ENCODE measurements around the gene GALNT5. TPM values are rescaled to one million over a fixed set of nuclear protein-coding genes. Genes with fewer than 3 reads are reported as not detected.
"Not testable (repeated sequence)": the region's sequence is repeated elsewhere in the genome, so short reads cannot be mapped to it uniquely, and the experiment has no call there.

The GALNT5 gene, protein sequence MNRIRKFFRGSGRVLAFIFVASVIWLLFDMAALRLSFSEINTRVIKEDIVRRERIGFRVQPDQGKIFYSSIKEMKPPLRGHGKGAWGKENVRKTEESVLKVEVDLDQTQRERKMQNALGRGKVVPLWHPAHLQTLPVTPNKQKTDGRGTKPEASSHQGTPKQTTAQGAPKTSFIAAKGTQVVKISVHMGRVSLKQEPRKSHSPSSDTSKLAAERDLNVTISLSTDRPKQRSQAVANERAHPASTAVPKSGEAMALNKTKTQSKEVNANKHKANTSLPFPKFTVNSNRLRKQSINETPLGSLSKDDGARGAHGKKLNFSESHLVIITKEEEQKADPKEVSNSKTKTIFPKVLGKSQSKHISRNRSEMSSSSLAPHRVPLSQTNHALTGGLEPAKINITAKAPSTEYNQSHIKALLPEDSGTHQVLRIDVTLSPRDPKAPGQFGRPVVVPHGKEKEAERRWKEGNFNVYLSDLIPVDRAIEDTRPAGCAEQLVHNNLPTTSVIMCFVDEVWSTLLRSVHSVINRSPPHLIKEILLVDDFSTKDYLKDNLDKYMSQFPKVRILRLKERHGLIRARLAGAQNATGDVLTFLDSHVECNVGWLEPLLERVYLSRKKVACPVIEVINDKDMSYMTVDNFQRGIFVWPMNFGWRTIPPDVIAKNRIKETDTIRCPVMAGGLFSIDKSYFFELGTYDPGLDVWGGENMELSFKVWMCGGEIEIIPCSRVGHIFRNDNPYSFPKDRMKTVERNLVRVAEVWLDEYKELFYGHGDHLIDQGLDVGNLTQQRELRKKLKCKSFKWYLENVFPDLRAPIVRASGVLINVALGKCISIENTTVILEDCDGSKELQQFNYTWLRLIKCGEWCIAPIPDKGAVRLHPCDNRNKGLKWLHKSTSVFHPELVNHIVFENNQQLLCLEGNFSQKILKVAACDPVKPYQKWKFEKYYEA
- 0.07 TPM for total RNA-seq
- long read RNA-seq = 0 reads

GRCh38 chr2:157257312-157258252 lies at the start of gene GALNT5:
Gene GALNT5 (plus strand): TSS chr2:157257705. CDS start chr2:157258083, 378 bp downstream.
- intact Hi-C loops (cut with micrococcal nuclease) = no loop called here
- DNase-seq (no peak), ATAC-seq (peak; percentile 70)

- DNase-seq = no peak
- intact Hi-C loops (cut with micrococcal nuclease) = no loop called here
- ATAC-seq = no peak
These were observed 41.1 kb upstream of the GALNT5 start for GRCh38 chr2:157216286-157216965.

GRCh38 chr2:157217409-157217808 lies 40.1 kb upstream of the GALNT5 start:
- intact Hi-C loops (cut with micrococcal nuclease) = no loop called here
- ATAC-seq (no peak), DNase-seq (no peak)

DNA sequence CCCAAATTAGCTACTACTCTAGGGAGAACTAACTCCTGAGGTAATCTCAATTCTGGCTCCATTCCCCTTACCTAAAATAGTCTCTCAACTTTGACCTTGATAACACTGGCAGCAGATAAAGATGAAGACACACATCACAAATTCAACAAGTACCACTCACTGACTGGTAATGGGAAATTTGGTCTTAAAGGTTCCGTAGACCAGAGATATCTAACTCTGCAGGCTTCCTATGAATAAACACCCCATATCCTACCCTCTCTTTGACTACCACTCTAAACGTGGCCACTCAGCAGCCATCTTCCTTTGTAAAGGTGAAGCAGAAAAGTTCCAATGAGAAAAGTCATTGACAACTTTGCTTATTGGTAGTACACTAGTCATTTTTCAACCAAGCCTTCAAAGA lies 38.6 kb upstream of the GALNT5 start:
- DNase-seq = no peak
- intact Hi-C loops (cut with micrococcal nuclease) = no loop called here
- no peak for ATAC-seq

DNA sequence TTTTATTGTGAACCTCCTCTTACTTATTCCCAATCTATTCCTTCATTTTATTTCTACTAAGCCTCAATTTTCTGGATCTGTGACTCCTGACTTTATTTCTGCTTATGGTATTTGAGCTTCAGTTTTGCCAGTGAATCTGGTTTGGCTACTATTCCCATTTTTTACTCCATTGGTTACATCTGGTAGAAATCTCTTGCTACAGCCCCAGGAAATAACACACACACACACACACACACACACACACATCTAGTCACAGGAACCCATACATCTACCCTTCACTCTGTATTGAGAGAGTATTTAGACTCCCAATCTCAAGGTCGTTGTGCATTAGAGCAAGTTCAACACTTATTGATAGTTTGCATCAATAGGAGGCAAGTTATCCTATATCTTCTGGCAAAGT lies 37.0 kb upstream of the GALNT5 start:
- no peak for ATAC-seq
- no peak for DNase-seq
- intact Hi-C loops (cut with micrococcal nuclease) = no loop called here

DNA sequence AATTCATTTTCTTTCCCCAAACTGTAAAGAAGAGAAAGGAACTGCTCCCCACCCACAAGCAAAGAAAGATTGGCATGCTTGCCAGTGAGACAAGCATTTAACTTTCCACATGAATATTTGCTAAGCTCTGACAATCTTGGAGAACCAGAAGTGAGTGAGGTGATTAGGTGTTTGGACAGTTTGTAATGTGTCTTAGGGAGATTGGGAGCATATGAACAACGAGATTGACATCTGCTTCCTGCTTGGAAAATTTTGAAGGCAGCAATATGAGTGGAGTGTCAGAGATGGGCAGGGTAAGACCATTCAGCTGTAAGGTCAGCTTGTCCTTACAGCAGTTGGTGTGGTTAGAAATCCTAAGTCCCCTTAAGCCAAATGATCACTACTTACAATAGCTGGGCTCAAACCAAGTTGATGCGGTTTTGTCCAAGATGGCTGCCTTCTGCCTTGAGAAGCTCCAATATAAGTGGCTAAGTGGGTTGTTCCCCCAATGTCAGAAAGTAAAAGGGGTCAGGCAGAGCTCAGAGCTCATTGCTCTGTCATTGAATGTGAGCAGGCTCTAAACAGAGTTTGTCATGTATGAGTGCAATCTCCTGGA lies 36.0 kb upstream of the GALNT5 start:
- DNase-seq (no peak), ATAC-seq (no peak)
- intact Hi-C loops (cut with micrococcal nuclease) = no loop called here

DNA sequence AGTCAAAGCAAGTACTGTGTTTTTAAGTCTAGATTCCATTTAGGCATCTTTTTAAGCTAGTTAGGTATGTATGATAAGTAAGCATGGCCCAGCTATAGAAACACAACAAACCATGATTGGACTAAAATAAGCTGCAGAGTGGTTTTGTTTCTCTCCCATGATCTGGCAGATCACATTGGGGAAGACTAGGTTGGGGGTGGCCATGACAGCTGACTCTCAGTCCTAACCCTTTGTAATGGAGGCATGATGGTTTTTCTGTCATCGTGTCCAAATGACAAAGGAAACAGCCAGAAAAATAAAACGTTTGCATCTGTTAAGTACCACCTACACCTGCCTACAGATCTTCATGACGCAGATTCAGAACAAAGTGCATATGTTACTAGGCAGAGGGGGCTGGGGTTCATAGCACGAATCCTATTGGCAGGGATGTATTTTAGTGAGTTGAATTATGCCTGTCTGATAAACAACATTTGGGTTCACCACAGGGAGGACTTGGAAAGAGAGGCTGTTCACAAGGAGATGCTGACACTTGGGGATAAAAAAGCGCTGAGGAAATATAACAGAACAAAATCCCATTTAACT lies 33.8 kb upstream of the GALNT5 start:
- DNase-seq (no peak), ATAC-seq (no peak)
- intact Hi-C loops (cut with micrococcal nuclease) = no loop called here

- ATAC-seq; DNase-seq; intact Hi-C loops (cut with micrococcal nuclease): not testable (repeated sequence)
These were observed 33.1 kb upstream of the GALNT5 start for GRCh38 chr2:157224448-157224847.

GRCh38 chr2:157227592-157227991 lies 29.9 kb upstream of the GALNT5 start:
- intact Hi-C loops (cut with micrococcal nuclease) = no loop called here
- ATAC-seq = no peak
- DNase-seq = no peak

- DNase-seq (no peak), ATAC-seq (no peak)
- intact Hi-C loops (cut with micrococcal nuclease) = no loop called here
These were observed 28.6 kb upstream of the GALNT5 start for GRCh38 chr2:157228946-157229345.

DNA sequence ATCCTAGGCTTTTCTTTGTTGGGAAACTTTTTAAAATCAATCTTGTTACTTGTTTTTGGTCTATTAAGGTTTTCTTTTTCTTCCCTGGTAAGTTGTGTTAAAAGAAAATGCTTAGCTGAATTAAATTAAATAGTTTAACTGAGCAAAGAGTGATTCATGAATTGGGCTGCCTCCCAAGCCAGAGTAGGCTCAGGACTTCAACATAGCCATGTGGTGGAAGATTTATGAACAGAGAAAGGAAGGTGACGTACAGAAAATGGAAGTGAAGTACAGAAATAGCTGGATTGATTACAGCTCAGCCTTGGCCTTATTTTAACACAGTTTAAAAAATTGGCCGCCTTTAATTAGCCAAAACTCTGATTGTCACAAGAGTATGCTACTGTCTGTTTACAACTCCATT lies 27.9 kb upstream of the GALNT5 start:
- intact Hi-C loops (cut with micrococcal nuclease) = no loop called here
- DNase-seq (no peak), ATAC-seq (no peak)

GRCh38 chr2:157231476-157231875 lies 26.0 kb upstream of the GALNT5 start:
- intact Hi-C loops (cut with micrococcal nuclease) = no loop called here
- no peak for ATAC-seq
- no peak for DNase-seq

DNA sequence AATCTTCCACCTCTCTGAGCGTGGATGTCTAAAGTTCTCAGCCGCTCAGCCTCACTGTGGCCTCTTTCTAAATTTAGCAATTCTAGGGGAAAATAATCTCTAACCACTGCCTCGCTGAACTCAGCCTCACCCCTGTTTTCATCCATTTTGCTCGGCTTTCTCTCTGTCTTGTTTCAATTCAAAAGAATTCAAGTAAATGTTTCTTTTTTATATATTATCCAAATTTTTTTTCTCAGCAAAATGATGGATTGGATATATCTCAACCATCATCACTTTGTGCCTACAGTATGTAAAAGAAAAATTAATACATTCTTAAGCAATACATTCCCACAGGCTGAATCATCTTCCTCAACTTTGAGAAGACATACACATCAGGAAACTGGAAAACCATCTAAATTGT lies 24.0 kb upstream of the GALNT5 start:
- no peak for ATAC-seq
- intact Hi-C loops (cut with micrococcal nuclease) = no loop called here
- DNase-seq = no peak

DNA sequence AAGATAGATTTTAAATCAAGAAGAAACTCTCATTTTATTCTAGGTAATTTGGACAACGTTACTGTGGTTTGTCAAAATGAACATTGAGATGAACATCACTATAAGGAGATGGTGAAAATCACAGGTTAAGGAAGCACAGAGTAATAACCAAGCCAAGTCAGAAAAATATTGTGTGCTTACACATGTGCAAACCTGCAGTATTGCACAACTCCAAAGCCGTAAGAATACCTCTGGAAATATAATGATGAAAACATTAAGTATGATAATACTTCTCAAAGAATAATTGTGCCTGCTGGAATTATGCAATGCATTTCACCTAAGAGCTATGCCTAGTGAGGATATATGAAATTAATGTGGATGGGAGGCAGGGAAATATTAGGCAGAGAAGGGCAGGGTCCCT lies 21.1 kb upstream of the GALNT5 start:
- intact Hi-C loops (cut with micrococcal nuclease) = no loop called here
- no peak for ATAC-seq
- DNase-seq = no peak

DNA sequence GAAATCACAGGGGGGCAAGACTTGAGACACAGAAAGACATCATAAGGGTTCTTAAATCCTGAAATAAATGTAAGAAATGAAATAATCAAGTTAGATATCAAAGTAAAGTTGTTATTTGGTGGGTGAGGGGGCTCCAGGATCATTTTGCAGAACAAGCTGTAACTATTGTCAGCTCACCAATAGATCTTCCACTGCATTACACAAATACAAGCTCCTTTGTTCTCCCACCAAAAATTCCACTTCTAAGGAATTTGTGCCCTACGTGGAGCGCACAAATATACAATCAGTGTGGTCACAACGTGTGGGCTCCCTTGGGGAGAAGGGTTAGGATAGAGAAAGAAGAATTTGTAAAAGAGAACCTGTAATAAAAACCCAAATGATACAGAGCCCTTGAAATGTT lies 19.2 kb upstream of the GALNT5 start:
- DNase-seq (no peak), ATAC-seq (no peak)
- intact Hi-C loops (cut with micrococcal nuclease) = no loop called here

DNA sequence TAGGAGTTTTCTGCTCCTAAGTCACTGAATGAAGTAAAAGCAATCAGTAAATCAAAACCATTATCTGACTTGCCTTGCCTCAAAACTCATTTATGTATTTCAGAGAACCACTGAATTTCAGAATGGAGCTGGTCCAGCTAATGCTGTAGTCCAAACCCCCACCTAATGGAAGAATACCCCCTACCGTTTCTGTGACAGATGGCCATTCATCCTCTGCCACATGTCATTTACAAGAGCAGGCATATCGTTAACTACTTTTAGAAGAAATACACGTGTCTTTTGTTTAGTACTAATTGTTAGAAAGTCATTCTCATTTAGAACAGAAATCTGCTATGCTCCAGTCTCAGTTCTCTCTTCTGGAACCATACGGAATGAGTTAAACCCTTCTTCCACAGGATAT lies 12.8 kb upstream of the GALNT5 start:
- intact Hi-C loops (cut with micrococcal nuclease) = no loop called here
- DNase-seq = no peak
- ATAC-seq = no peak

DNA sequence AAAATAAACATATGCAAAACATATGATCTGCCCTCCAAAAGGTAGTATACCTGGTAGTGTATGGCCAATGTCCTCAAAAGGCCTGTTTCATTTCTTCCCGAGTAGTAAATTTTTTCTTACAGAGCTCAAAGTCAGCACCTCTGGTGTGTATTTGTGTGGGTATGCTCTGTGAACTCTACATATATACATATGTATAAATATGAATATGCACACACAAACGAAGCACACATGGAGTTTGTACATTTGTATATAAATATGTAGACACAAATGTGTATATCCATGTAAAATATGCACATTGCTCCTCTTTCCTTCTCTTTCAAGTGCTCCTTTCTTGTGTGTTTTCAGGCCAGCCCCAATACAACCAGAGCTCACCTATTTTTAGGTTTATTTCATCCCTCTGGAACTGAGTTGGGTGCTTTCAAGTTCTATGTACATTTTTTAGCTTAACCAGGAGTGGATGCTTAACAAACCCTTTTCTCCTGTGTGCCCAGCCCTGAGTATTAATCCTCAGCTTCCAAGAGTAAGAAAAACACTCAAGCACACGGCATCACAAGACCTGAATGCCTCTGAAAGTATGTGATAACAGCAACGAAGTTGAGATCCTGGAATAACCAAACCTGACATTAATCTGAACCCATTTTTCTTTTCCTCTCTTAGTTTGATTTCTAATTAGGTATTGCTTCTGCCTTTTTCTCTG lies 12.2 kb upstream of the GALNT5 start:
- no peak for ATAC-seq
- intact Hi-C loops (cut with micrococcal nuclease) = no loop called here
- DNase-seq = no peak
